HFFc6 (cell line): ENCODE results near the gene AGBL3. TPM values are rescaled to one million over a fixed set of nuclear protein-coding genes. Genes with fewer than 3 reads are reported as not detected.
"Not testable (repeated sequence)": the region's sequence is repeated elsewhere in the genome, so short reads cannot be mapped to it uniquely, and the experiment has no call there.

Source experiments
- DNase-seq: peaks from one replicate; pipeline ENCODE4 v3.0.0-alpha.2; 2018
- H3K27ac Mint-ChIP-seq: 2 replicates; pipeline ENCODE4 v1.8.0; 2020; ENCODE audit warnings: mild to moderate bottlenecking, mixed read lengths
- H3K27me3 Mint-ChIP-seq: 2 replicates; pipeline ENCODE4 v1.8.0; 2021; ENCODE audit warnings: mild to moderate bottlenecking, moderate library complexity, mixed read lengths; ENCODE audit not compliant: insufficient read depth
- H3K36me3 Mint-ChIP-seq: 2 replicates; pipeline ENCODE4 v1.8.0; 2021; ENCODE audit warnings: low read depth, mixed read lengths
- H3K4me1 Mint-ChIP-seq: 2 replicates; pipeline ENCODE4 v1.8.0; 2020; ENCODE audit warnings: low read depth, mixed read lengths
- H3K4me3 Mint-ChIP-seq: 2 replicates; pipeline ENCODE4 v1.8.0; 2020; ENCODE audit warnings: mild to moderate bottlenecking, moderate library complexity, mixed read lengths
- H3K9me3 Mint-ChIP-seq: 2 replicates; pipeline ENCODE4 v1.8.0; 2020; ENCODE audit warnings: mild to moderate bottlenecking, mixed read lengths
- total RNA-seq, 6 experiments: library from RNA; stranded (reverse); fragmentation: NEBNext Ultra II Directional; extraction: Animal tissue kit (Norgen Biotek cat#: 25700); gene quantifications; 2 replicates in 1 of 6; 3 replicates in 5 of 6; pipeline ENCODE4 v1.2.3, GENCODE V29; 2021
- TF ChIP-seq, protein P1 (sequence below): fragments of 200-600 bp; sonication (generic); IDR thresholded peaks from 2 replicates; pipeline ENCODE4 v1.5.0; 2021; ENCODE audit warnings: antibody characterized with exemption, mild to moderate bottlenecking

The AGBL3 gene
- total RNA-seq, 6 experiments from 2014 or later = 0.38 to 0.76 (median 0.68) TPM

DNA sequence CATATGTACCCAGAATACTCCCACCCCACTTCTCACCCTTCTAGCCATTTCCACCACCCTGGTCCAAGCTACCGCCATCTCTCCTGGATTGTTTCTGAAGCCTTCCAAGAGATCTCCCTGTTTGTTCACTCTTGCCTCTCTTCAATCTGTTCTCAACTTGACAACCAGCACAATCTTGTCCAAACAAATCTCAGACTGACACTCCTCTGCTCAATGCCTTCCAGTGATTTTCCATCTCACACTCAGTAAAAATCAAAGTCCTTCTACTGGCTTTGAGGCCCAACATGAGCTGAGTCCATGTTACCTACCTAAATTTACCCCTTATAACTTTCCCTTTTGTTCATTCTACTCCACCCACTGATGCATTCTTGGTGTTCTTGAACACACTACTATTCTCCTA is 128.3 kb downstream of the AGBL3 start:
- Mint-ChIP-seq H3K27ac (no peak overlapping the region), H3K4me1 (no peaks in the 10 kb centered on the region), H3K36me3 (no peaks in the 10 kb centered on the region), H3K27me3 (peaks cover 5% of the 10 kb centered on the region; the same call in 1 of the 2 replicates), H3K9me3 (no peaks in the 10 kb centered on the region), H3K4me3 (no peak overlapping the region)
- TF ChIP-seq, protein P1, sequence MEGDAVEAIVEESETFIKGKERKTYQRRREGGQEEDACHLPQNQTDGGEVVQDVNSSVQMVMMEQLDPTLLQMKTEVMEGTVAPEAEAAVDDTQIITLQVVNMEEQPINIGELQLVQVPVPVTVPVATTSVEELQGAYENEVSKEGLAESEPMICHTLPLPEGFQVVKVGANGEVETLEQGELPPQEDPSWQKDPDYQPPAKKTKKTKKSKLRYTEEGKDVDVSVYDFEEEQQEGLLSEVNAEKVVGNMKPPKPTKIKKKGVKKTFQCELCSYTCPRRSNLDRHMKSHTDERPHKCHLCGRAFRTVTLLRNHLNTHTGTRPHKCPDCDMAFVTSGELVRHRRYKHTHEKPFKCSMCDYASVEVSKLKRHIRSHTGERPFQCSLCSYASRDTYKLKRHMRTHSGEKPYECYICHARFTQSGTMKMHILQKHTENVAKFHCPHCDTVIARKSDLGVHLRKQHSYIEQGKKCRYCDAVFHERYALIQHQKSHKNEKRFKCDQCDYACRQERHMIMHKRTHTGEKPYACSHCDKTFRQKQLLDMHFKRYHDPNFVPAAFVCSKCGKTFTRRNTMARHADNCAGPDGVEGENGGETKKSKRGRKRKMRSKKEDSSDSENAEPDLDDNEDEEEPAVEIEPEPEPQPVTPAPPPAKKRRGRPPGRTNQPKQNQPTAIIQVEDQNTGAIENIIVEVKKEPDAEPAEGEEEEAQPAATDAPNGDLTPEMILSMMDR = no peak
- DNase-seq = no peak

DNA sequence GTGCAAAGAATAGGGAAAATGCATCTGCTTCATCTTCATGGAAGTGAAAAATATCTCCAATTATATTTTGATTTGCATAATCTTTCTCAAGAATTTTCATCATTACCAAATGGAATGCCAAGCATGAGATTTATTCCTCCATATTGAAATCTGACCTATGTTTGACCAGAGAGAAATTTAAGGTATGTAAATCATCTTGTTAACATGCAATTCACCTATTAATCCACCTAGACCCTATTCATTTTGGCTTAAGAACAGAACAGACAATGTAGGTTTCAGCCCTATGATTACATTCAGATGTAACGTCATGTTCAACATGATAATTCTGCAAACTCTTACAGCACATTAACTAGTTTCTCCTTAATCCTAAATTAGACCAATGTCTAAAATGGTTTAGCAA is 130.8 kb downstream of the AGBL3 start:
- peaks cover 8% of the 10 kb centered on the region; the same call in 1 of the 2 replicates for H3K36me3 Mint-ChIP-seq
- no peak overlapping the region for H3K27ac Mint-ChIP-seq
- no peak overlapping the region for H3K4me3 Mint-ChIP-seq
- no peak for DNase-seq
- H3K27me3 Mint-ChIP-seq = peaks cover 5% of the 10 kb centered on the region; the same call in 1 of the 2 replicates
- TF ChIP-seq, protein P1 = no peak
- peaks cover 6% of the 10 kb centered on the region; the same call in 1 of the 2 replicates for H3K9me3 Mint-ChIP-seq
- no peaks in the 10 kb centered on the region for H3K4me1 Mint-ChIP-seq

DNA sequence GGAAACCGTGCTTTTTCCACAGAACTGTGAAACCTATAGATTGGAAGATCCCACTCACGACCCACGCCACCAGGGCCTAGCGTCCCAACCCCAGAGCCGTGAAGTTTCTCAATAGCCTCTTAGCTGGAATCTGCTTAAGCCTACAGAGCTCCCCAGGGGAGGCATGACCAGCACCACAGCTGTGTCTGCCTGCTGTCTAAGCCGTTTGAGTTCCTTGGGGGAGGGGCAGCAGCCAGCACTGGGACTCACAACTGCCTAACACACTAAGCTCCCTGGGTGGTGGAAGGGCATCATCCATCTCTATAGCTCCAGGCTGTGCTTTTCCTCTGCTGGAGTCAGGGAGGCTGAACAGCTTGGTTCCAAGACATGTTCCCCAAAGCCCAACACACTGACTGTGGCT is 135.6 kb downstream of the AGBL3 start:
- H3K27ac Mint-ChIP-seq = no peak overlapping the region
- H3K4me3 Mint-ChIP-seq = no peak overlapping the region
- no peak for DNase-seq
- no peaks in the 10 kb centered on the region for H3K4me1 Mint-ChIP-seq
- TF ChIP-seq, protein P1 = no peak
- H3K9me3 Mint-ChIP-seq = peaks cover 6% of the 10 kb centered on the region; the same call in 1 of the 2 replicates
- peaks cover 15% of the 10 kb centered on the region for H3K27me3 Mint-ChIP-seq
- peaks cover 8% of the 10 kb centered on the region; the same call in 1 of the 2 replicates for H3K36me3 Mint-ChIP-seq

DNA sequence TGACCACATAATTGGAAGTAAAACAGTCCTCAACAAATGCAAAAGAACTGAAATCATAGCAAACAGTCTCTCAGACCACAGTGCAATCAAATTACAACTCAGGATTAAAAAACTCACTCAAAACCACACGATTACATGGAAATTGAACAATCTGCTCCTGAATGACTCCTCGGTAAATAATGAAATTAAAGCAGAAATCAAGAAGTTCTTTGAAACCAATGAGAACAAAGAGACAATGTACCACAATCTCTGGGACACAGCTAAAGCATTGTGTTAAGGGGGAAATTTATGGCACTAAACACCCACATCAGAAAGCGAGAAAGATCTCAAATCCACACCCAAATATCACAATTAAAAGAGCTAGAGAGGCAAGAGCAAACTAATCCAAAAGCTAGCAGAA is 138.3 kb downstream of the AGBL3 start:
- not testable (repeated sequence) for H3K4me3 Mint-ChIP-seq, H3K9me3 Mint-ChIP-seq, DNase-seq, H3K27ac Mint-ChIP-seq, H3K4me1 Mint-ChIP-seq, H3K36me3 Mint-ChIP-seq
- H3K27me3 Mint-ChIP-seq = peaks cover 15% of the 10 kb centered on the region

DNA sequence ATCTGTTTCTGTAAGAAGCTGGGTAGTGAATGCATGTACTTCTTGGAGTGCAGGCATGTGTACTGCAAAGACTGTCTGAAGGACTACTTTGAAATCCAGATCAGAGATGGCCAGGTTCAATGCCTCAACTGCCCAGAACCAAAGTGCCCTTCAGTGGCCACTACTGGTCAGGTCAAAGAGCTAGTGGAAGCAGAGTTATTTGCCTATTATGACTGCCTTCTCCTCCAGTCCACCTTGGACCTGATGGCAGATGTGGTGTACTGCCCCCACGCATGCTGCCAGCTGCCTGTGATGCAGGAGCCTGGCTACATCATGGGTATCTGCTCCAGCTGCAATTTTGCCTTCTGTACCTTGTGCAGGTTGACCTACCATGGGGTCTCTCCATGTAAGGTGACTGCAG is 142.6 kb downstream of the AGBL3 start:
- H3K27ac Mint-ChIP-seq = no peak overlapping the region
- H3K36me3 Mint-ChIP-seq = no peaks in the 10 kb centered on the region
- no peak for DNase-seq
- TF ChIP-seq, protein P1 = no peak
- H3K27me3 Mint-ChIP-seq = peaks cover 10% of the 10 kb centered on the region; the same call in 1 of the 2 replicates
- no peaks in the 10 kb centered on the region for H3K9me3 Mint-ChIP-seq
- no peaks in the 10 kb centered on the region for H3K4me1 Mint-ChIP-seq
- H3K4me3 Mint-ChIP-seq = no peak overlapping the region

DNA sequence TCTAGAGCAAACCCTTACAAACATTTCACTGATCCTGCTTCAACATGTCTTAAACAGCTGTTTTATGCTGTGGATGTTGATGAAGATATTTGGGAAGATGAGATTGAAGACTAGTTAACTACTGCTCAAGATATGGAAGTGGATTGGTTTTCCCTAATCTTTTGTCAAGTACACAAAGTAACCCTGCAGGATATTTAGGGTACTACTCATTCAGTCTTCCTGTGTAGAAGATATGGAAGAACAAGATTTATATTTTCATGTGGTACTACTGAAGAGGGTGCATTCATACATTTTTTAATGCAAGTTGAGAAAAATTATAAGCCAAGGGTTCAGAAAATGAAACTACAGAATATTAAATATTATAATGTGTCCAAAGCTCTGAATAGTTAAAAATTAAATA is 143.3 kb downstream of the AGBL3 start:
- Mint-ChIP-seq H3K4me3 (no peak overlapping the region), H3K27me3 (peaks cover 10% of the 10 kb centered on the region; the same call in 1 of the 2 replicates), H3K9me3 (no peaks in the 10 kb centered on the region), H3K36me3 (no peaks in the 10 kb centered on the region), H3K4me1 (no peaks in the 10 kb centered on the region), H3K27ac (no peak overlapping the region)
- no peak for DNase-seq
- TF ChIP-seq, protein P1 = no peak; the same call in 1 of the 2 replicates
